Measurements from ENCODE around the gene ABCA3.
"Not testable (repeated sequence)": the region's sequence is repeated elsewhere in the genome, so short reads cannot be mapped to it uniquely, and the experiment has no call there.

The ABCA3 gene

DNA sequence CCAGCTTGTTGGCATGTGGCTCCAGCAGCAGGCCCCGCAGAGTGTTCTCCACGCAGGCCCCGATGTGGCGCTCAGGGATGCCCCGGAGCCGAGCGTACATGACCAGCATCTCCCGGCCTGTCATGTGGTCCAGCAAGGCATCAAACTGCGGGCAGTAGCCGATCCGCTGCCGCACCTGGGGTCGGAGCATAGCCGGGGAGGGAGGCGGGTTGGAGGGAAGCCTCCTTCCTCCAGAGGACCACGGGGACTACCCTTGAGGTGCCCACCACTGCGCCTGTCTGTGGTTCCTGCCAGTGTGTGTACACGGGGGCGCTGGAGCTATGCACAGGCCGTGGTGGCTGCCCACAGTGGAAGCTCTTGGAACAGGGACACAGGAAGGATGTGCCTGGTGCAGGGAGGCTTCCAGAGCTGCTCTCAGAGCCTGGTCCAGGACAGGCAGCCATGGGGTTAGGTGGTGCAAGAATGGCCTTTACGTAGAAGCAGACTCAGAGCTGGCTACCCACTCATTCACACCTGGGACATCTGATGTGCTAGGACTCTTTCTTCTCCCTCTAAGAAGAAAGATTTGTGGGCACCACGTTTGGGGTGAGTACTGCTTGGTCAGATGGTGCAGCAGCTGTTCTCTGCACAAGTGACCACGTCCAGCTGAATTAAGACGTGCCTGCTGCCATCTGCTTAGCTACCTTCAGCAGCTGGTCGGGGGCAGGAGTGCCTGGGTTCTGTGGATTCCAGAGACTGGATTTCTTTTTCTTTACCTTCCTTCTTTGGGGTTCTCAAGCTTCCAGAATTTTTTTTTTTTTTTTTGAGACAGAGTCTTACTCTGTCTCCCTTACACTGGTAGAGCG is 61.4 kb downstream of the ABCA3 start:
- no peak for DNase-seq

DNA sequence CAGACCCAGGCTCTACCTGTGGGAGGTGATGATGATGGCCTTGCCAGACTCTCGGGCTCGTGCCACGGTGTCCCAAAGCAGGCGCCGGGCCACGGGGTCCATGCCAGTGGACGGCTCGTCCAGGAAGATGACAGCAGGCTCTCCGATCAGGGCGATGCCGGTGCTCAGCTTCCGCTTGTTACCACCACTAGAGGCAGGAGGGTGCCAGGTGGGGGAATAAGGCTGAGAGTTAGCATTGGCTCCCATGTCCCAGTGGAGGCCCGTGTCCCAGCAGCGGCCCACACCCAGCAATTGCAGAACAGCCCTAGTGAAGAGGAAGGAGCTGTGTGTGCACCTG is 62.3 kb downstream of the ABCA3 start:
- no peak for DNase-seq

DNA sequence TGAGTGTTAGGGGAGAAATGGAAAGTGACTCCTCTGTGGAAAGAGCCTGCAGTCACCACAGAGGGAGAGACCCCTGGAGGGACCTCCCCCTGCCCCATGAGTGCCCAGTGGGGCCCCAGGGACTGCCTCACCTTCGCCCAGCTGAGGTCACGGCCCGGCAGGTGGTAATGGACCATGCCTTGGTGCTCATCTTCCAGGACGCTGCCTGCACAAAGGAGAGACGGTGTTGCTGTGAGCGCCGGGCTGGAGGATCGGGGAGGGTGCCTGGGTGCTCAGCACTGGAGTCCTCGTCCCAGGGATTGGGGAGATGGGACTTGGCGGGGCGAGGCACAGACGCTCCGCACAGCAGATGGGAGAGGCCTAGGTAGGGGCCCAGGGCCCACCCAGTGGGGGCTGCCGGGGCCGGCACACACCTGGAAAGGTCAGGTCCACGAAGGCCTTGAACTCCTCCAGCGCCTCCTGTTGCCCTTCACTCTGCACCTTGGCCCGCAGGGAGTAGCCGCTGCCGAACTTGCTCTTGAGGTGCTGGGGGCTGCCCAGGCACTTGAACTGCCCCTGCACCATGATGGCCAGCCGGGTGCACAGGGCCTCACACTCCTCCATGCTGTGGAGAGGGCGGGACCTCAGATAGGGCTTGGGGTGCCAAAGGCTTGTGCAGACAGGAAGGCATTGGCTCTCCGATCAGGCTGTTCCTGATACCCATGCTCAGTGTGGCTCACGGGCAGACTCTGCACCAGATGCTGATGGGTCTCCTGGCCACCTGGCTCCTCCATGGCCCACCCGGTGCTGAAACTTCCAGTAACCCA is 62.9 kb downstream of the ABCA3 start:
- DNase-seq = no peak

DNA sequence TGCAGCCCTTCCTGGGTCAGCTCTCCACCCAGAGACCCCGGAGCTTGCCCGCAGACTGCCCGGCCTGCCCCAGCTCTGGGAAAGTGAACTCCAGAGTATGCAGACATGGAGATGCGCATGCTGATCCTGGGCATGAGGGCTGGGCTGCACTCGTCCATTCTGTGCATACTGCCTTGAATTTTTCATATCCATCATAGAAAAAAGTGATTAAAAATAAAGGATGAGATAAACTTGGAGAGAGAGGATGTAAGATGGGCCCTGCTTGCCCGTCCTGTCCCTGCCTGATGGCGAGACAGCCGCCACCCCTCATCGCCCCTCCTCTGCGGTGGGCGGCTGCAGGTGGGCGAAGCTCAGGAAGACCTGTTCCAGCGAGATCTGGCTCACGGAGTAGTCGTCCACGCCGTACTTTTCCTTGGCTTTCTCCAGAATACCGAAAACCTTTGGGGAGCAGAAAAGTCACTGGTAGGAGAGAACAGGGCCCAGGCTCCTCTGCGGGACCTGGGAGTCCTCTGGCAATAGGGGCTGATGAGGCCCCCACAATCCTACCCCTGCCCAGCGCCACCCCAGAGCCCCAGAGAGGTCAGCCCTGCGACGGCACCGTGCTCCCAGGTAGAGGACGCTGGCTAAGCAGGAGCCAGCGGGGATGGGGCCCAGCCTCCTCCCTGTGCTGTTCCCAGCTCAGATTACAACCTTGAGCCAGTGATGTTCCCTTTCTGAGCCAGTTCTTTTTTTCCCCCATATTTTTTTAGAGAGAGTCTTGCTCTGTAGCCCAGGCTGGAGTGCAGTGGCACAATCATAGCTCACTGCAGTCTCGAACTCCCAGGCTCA is 63.9 kb downstream of the ABCA3 start:
- DNase-seq = no peak

DNA sequence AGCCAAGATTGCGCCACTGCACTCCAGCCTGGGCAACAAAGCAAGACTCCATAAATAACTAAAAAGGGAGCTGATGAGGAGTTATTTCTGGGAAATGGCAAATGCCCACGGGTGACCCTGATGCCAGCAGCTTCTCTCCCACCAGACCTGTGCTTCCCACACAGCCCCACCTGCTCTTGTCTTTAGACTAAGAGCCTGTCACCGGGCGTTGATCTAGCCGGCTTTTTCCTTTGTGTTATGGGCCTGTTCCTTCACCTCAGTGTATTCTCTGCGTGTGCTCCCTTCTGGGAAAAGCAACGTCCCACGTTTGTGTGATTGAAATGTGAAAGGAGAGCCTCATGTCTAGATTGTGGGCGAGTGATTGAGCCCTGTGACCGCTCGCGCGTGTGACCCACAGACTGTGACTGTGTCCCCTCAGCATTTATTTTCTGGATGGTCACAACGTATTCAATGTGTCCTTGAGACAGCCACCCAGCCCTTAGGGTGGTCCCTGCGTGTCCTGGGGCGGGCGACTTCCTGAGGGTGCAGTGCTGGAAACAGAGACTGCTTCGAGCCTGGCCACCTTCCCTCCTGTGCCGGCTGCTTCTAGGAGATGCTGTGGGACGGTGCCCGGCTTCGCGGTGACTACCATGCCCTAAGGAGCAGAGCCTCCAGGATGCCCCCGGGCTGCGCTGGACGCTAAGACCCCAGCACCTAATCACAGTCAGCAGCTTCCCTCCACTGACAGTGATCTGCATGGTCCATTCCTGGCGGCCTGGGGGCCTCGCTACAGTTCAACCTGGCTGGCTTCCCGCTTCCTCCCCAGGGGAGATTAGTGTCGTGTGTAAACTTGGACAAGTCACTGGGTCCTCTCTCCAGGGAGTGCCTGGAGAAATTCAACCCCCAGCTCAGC is 64.8 kb downstream of the ABCA3 start:
- no peak for DNase-seq

DNA sequence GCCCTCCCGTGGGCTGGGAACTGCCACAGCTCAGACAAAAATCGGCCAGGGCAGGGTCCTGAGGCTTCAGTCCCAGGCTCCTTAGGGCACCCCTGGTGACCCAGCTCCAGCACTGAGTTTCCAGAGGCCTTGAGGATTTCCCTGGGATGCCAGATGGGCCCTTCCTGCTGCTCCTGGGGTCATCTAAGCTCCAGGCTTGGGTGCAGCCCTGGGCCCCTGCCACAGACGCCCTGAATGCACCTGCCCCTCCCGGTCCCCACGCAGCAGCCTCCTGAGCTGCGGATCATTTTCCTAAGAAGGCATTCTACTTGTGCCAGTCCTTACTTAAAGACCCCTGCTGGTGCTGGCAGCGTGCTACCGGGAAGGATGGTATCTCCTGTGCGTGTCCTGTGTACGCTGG is 66.6 kb downstream of the ABCA3 start:
- no peak for DNase-seq

DNA sequence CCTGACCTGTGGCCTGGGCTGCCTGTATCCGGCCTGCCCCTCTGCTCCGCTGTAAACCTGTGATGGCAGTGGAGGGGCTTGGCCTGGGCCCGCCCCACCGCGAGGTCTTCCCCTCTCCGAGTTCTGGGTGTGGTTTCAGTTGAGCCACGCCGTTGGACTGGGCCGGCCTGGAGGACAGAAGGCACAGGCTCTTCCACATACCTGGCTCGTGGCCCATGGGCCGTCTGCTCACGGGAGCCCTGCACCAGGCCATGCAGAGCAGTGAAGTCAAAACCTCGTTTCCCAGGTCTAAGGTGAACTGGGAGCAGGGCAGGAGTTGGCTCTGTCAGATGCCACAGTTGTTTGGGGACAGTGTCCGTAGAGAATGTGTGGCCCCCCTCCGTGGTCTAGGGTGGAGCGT is 67.0 kb downstream of the ABCA3 start:
- no peak for DNase-seq

DNA sequence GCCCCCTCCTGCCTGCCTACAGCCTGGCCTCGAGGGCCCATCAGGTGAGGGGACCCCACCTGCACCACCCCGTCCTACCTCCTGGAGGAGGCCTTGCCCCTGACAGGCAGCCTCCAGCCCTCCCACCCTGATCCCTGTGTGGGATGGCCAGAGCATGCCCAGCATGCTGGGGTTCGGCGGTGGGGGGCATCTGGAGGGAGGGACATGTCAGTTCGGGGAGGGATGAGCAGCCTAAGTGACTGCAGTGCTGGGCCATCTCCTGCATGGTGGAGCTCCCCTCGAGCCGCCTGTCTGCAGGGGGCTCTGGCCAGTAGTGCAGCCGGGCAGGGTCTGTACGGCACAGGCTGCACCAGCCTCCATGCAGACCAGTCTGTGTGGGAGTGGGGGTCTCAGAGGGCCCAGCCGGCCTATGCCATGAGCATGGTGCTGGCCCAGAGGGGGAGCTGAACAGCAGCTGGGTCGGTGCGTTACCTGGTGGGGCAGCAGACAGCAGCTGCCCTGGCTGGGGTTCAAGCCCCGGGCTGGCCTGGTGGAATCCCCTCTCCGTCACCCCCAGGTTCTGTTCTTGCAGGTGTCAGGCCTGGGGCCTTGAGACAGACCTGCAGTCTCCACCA is 68.6 kb downstream of the ABCA3 start:
- DNase-seq = no peak

DNA sequence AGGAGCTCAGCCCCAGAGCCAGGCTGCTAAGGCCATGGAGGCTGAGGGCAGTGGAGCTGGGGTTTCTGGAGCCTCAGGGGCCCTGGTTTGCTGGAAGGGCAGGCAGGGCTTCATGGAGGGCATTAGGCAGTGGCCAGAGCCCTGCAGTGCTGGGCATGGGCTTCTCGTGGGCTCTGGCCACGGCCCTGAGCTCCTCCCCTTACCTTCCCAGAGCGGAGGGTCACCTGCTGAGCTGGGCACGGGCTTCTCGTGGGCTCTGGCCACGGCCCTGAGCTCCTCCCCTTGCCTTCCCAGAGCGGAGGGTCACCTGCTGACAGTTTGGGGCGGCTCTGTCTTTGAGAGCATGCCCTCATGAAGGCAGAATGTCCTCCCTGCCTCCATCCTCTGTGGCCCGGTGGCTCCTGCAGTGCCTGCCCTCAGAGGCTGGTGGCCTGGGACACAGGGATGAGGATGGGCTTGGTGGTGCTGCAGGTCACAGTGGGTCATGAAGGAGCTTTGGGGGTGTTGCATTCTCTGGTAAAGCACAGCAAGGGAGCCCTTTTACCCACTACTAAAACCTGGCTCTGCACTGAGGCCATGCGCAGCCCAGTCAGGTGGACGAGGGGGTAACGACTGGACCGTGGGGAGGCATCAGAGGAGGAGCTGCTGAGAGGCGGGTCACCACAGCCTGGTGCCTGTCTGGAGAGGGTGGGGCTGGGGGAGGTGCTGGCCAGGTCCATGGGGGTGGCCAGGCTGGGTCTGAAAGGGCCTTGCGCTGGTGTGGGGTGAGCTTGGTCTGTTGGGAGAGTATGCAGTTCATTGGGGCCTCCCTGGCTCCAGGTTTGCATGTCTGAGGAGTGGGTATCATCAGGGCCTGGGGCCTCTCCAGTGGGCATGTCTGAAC is 69.7 kb downstream of the ABCA3 start:
- no peak for DNase-seq

DNA sequence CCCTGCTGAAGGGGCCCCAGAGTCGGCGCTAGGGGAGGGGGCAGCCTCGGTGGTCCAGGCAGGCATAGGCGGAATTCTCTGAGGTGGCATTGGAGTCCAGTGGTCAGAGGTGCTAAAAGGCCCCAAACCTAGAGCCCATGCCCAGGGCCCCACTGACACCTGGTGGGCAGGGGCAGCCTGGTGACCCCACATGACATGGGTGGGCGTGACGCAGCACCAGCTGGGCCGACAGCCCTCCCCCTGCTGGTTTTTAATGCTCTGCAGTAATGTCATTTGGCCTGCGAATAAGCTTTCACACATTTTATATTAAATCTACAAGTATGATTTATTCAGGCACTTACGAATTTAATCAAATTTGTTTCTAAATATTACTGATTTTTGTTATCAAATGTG is 70.5 kb downstream of the ABCA3 start:
- no peak for DNase-seq

DNA sequence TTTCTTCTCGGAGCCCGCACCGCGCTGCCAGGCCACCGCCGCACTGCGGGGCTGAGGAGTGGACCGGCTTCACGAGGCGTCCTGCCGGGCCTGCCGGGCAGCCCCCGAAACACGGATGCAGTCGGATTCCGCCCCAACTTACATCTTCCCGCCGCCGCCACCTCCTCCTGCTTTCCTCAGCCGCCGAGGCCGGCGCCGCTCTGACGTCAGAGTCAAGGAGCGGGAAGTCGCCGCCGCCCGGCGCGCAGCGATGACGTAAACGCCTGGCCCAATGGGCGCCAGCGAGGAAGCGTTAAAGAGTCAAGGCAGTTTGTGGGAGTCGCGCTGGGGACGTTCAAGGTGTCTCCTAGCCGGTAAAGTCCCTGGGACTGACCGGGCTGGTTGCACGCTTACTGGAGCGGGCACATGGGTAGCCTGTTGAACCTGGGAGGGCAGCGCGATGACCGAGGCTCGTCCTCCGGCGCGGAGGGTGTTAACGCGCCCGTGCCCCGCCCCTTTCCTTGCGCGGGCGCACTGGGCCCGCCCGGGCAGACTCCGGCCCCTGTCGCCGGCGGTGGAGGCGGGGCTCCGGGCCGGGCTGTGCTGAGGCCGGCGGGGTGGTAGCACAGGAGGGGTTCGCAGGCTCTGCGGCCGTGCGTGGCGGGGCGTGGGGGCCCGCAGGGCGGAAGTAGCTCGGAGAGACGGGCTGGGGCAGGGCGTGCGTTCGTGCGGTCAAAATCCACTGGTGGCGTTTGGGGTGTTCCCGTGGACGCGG is 72.4 kb downstream of the ABCA3 start, which contains the start of gene RNPS1:
TSS of gene RNPS1 (minus strand) at position 214 of the 754 bp plus-strand sequence. CDS start 3,483 bp downstream, outside the sequence.
- DNase-seq = peak; percentile 100

DNA sequence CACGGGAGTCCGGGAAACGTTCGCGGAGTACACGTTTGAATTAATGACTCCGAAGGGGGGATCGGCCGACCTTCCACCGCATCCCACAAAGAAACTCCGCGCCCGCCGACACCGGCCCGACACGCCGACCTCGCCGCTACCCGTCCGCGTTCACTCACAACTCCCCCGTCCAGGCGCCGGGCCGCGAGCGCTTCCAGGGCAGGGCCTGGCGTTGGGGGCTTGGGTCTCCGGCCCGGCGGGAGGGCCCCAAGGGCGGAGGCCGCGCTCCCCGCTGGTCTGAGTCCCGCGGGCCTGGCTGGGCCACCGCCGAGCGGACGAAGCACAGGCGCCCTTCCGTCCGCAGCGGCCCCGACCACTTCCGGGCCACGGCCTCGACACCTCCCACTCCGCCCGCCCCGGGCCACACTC is 73.0 kb downstream of the ABCA3 start:
- not testable (repeated sequence) for DNase-seq

DNA sequence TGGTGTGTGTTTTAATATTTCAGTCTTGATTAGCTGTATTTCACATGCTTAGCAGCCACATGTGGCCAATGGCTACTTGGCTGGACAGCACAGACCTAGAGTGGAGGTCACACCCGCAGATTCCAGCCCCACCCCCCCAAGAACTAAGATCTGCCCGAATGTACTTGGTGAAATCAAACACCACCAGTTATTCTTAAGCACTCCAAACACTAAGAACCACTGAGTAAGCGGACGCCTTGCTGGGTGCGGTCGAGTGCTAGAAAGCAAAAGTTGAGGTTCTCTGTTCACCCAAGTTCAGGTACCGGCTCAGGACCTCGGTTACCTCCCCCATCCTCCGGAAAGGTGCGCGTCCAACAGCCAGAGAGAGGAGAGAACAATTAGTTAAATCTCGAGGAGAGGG is 73.6 kb downstream of the ABCA3 start:
- DNase-seq = not testable (repeated sequence)

DNA sequence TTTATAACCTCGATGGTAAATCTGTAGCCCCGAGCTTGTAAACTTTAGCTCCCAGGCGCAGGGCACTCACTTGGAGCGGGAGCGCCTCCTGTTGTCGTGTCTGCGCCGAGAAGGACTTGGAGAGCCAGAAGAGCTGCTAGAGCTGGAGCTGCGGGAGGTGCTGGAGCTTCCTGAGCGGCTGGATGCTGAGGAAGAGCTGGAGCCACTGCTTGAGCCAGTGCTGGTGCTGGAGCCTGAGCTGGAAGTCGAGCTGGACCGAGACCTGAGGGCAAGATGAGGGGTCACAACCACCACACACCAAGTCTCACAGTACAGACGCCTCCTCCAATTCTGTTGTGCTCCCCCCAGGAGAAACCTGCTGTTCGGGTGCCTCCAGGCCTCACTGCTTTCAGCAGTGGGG is 77.5 kb downstream of the ABCA3 start:
- DNase-seq = not testable (repeated sequence)

DNA sequence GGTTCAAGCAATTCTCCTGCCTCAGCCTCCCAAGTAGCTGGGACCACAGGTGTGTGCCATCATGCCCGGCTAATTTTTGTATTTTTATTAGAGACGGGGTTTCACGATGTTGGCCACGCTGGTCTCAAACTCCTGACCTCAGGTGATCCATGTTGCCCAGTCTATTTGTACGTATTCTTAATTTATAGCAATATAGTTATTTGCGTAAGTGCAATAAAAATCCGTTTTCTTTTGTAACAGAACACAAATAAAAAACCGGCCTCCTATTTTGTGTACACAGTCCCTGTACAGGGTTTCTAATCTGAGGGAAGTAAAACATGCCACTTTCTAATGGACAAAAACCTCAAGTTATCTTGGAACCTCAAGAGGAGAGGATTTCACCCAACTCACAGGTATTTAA is 80.3 kb downstream of the ABCA3 start:
- no peak for DNase-seq

DNA sequence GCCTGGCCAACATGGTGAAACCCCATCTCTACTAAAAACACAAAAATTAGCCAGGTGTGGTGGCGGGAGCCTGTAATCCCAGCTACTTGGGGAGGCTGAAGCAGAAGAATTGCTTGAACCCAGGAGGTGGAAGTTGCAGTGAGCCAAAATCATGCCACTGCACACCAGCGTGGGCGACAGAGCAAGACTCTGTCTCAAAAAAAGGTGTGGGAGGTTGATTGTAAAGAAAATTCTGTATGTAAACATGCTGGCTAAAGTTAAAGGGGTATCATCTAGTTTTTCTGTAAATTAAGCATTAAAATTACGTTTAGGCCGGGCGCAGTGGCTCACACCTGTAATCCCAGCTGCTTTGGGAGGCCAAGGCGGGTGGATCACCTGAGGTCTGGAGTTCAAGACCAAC is 82.0 kb downstream of the ABCA3 start:
- not testable (repeated sequence) for DNase-seq

DNA sequence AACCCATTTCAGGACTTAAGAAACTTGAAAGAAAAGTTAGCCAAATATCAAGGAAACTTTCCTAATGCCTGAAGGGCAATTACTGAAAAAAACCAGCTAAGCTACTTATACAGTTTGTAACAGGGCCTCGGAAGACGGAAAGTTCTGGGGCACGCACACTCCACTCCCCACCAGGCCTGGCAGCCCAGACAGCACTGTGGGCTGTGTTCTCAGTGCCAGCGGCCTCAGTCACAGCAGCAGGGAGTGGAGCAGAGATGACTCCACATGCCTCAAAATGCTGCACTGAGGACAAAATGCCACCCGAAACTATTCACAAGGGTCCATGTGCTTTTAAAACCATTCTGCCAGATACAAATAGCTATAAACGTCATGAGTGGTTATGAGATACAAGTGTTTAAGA is 82.8 kb downstream of the ABCA3 start:
- no peak for DNase-seq

DNA sequence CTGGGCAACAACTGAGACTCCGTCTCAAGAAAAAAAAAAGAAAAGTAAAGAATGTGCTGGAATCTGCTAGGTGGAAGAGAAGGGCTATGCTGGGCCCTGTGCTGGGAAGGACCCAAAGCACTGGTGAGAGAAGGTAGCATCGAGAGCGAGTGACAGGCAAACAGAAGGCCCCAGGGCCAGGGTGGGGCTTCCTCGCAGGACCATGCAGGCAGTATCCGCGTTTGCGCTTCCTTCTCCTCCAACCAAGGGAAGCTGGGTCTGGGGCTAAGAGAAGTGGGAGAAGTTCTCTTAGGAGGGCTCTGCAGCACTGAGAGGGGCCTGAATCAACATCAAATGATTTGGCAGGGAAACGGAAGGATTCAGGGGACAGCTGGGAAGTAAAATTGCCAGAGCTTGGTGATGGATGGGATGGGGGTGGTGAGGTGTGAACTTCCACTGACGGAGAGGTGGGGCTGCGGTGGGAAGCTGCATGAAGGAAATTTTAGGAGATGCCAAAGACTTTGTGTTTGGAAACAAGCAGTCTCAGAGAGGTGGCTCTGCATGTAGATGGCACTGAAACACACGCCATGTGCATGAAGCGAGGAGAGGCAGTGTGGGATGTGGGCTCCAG is 83.9 kb downstream of the ABCA3 start:
- DNase-seq = no peak

DNA sequence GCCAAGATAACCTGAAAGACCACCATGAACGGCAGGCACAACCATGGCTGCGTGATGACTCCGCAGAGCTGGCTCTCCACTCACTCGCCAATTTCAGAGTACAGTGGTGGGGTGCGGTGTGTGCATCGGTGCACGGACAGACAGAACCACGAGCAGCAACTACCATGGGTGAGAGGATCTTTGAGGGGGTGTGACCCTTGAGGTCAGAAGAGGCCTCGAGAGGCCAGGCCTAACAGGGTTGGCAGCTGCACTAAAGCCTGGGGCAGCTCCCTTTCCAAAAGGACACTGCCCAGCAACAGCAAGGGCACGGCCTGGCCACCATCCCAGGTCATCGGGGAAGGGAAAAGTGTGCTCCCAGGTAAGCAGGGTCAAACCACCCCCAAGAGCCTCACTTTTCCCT is 87.2 kb downstream of the ABCA3 start:
- DNase-seq = no peak

DNA sequence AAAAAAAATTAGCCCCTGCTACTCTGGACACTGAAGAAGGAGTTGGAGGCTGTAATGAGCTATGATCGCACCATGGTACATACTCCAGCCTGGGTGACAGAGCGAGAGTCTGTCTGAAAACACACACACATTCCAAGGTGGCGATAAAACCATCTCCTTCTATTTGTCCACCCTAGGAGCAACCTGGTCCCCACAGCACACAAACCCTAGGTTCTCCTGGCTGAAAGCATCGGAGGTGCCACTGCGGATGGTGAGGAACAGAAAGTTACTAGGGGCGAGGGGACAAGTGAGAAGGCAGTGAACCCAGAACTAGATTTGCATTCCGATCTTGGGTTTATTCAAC is 87.8 kb downstream of the ABCA3 start:
- no peak for DNase-seq
